HG03280 (cell line): ENCODE data around the gene SDK1.

Experiments used
- ATAC-seq: cut with Tn5 transposase; IDR thresholded peaks from one replicate; pipeline ENCODE4 v1.9.1; 2021; ENCODE audit warnings: mild to moderate bottlenecking, moderate library complexity; ENCODE audit not compliant: unreplicated experiment

Gene SDK1

DNA sequence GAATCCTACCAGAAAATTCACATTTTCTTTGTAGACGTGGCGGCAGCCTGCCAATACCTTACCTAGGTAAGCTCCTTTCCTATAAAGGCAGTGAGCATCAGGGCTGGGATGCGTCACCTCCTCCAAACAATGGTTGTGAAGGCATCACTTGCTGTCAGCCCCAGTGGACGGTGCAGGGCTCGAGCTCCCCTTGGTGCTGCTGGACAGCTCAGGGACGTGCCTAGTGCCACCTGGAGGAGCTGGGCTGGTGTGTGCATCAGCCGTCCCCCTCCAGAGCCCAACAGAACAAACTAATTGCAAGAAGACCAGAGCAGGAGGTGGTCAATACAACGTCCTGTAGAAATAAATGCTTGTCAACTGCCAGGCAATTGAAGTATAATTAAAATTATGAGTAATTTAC is 863.5 kb downstream of the SDK1 start:
- no peak for ATAC-seq

DNA sequence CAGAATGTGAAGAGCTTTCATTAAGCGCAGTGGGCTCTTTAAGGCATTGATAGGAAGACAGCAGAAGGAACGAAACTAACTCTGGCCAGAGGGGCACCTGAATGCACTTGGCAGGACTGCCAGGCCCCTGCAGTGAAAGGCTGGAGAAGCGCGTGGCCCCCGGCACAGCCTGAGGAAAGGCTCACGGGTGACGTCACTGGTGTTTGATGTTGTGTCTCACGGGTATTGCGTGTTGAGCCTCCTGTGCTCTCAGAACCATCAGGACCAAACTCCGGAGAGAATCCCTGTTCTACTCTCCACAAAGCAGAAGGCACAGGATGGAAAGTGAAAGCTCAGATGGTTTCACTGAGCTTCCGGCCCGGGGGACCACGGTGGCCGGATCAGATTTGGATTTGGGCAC is 865.3 kb downstream of the SDK1 start:
- no peak for ATAC-seq

DNA sequence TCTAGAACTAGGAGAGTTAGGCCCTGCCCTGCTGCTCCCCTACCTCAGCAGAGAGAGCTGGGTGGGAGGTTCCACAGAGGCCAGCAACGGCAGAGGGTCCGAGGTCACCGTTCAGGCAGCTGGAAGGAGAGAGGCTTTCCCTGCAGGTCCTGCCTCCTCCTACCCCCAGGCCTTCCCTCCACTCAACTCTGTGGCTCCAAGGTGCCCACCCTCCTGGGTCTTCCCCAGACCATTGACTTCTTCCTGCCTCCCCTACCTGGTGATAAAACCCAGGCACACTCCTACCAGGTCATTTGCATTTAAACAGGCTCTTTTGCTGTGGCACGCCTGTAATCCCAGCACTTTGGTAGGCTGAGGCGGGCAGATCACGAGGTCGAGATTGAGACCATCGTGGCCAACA is 865.8 kb downstream of the SDK1 start:
- no peak for ATAC-seq

DNA sequence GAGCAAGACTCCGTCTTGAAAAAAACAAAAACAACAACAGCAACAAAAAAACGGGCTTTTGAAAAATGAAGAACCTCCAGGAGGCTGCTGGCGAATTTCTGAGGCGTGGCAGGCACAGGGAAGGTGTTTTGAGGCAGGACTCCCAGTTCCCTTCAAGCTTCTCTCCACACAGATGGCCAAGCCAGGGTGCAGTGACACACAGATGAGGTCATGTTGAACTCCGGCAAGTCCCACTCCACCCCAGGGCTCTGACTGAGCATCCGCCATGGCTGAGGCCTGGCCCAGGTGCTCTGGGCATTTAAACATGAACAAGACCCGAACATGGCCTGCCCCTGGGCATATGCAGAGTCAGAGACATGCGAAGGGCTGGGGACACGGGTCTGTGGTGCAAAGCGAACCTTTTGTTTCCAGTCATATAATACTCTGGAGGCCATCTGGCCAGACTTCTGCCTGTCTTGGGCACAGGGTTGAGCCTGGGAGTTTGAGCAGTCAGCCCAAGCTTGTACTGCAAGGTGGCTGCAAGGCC is 866.4 kb downstream of the SDK1 start:
- ATAC-seq: no peak

DNA sequence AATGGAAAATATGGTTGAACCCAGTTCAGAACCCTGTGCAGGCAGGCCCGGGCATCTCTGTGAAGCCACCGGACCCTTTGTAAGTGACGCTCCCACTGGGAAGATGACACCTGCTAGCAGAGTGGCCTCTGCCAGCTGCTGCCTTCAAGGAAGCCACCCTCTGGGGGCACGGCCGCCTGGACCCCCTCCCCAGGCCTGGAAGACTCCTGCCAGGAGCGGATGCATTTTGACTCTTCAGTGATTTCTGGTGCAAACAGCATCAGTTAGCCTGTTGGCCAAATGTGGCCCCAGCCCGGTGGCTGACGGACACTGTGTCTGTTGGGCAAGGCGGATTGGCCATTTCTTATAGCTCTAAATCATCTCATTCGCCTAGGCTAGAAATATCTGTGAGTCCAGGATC is 867.0 kb downstream of the SDK1 start:
- ATAC-seq: no peak

DNA sequence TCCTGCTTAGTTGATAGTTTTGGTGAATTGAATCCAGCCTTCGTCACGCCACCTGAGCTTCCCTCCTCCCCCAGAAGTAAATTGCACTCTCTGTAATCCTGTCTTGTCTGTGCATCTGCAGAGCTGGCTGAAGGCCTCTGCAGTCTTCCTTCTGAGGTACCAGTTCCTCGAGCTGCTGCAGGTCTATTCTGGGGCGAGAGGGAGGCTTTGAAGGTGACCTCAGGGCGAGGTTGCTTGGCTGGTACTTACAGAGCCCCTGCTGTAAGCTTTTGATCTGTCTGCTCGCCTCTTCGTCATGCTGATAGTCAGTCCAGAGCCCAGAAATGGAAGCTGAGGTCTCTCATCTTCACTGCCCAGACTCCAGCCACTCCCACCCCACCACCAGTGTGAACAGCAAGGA is 867.5 kb downstream of the SDK1 start:
- ATAC-seq: no peak

DNA sequence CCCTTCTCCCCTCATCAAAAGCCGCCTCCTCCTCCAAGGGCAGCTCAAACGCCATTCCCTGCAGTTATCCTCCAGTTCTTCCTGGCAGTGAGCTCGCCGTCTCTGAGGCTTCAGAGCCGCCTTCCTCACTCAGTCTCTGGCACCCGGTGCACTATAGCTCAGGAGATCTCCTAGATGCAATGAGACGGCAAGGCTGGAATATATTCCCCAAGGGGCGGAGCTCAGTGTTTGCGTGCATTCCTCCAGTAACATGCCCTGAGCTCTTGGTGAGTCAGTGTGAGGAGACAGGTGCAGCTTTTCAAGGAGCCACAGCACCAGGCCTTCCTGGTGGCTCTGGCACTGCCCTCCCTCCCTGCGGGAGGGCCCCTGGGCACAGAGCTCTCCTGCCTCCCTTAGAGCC is 868.4 kb downstream of the SDK1 start:
- no peak for ATAC-seq

DNA sequence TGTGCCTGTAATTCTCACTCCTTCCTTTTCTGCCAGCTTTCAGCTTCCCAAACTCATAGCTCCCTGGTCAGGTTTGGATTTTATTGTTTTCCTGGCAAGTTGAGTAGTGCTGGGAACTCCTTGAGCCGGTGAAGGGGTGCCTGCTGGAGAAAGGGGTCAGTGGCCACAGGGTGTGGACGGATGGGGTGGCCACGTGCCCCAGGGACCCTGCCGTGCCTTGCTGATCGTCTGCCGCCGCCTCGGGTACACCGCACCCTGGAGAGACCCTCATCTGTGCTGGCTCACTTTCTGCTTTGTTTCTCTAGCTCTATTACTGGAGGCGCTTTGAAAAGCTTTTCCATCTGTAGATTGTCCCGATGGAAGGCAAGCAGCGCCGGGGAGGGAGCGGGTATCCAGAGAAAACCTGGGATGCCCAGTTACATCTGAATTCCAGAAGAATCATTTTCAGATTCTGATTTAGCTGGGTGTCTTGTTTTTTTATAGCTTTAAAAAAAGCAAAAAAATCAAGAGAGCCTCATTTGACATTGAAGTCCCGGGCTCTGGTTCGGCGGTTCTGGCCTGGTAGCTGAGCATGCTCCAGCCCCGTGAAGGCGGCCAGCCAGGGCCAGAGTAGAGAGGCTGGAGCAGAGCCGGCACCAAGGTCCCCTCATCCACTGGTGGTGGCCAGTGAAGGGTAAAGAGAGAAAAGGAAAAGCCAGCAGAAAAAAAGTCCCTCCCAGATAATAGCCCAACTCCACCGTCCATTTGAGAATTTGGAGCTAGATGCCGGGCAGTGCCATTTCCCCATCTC is 870.1 kb downstream of the SDK1 start:
- no peak for ATAC-seq

DNA sequence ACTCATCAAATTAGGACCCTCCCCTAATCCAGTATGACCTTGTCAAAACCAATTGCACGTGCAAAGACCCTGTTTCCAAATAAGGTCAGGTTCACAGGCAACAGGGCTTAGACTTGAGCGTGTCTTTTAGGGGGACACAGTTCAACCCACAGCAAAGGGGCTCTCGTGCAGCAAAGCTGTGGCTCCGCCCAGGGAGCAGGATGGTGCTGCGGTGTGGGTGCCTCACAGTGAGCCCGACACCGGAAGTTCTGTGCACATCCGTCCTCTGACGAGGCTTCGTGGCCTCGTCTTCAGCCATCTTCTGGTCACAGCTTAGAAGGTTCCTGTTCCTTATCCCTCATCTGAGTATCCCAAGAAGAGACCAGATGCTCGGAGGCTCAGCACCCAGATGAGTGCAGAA is 871.8 kb downstream of the SDK1 start:
- no peak for ATAC-seq

DNA sequence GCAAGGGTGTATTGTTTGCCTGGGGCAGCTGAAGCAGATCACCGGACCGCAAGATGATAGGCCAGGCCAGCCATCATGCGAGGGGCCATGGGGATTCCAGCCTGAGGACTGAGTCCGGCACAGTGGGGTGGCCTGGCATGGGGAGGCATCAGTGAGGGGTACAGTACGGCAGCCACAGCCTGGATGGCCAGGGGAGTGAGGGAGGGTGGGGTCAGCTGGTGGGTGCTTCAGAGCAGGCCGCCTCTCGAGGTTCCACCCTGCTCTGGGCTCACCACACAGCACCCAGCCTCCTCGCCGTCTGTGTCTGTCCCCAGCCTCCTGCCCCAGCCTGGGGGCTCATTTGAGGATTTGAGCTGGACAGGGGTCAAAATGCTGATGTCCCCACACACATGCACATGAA is 872.6 kb downstream of the SDK1 start:
- no peak for ATAC-seq

DNA sequence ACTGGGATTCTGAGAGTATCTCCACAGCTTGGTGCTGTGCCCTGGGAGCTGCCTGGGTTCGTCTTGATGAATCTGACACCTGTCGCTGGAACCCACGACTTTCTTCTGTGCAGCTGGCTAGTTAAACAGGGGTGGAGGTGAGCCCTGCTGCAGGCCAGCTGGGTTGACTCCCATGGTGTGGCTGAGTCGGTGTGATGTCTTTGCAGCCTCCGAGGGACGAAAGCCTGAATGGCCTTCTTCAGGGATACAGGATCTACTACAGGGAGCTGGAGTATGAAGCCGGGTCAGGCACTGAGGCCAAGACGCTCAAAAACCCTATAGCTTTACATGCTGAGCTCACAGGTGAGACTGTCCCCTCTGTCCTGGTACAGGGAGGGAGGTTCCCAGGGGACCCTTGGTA is 873.0 kb downstream of the SDK1 start:
- no peak for ATAC-seq

DNA sequence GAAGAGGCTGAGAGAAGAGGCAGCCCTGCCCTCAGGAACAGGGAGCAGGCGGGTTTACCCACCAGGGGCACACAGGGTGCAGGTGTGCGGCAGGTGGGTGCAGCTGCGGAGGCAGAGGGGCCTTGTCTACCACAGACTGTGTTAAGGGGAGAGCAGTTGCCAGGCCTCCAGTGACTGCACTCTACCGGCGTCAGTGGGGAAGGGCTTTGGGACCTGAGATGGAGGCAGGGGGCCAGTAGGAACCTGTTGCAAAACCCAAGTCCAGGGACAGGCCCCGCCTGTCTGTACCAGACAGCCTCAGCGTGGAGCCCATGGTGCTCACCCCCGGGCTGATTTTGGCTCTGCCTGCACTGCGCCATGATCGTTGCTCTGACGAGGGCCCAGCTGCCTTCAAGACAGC is 873.4 kb downstream of the SDK1 start:
- no peak for ATAC-seq

DNA sequence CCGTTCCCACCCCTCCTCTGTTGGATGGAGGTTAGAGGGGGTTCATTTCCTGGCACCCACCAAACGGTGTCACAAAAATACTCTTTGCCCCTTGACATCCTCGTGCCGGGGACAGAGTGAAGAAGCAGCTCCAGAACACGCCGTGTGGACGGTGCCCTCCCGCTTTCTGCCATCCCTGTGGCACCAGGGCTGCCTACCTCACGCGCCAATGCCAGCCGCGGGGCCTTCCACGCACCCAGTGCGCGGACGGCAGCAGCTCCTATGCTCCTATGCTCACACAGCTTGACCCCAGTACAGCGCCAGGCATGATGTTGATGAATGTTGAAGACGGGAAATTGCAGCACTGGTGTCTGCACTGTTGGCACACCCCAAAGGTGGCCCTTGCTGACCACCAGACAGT is 873.8 kb downstream of the SDK1 start:
- ATAC-seq: no peak

DNA sequence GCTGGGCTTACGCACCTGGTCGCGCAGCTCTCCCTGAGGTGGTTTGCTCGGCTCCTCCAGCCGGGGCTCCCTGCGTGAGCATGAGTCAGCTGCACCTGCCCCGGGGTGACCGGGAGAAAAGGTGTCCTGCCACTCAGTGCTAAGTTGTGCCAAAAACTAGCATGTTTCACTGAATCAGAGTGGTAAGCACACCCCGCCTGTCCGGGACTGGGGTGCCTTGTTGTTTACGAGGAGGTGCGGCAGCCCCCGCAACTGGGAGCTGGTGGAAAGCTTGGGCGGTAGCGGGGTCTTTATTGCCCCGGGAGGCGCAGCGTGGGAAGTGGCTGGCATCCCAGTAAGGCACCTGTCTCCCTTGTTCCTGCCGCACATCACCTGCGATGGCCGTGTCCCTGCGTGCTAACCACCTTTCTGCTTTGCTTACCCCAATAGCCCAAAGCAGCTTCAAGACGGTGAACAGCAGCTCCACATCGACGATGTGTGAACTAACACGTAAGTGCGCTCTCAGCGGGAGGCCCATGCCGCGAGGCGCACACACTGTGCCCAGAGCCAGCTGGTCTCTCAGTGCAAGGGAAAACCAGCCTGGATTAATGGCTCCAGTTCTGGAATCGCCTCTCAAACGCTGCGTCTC is 874.4 kb downstream of the SDK1 start:
- ATAC-seq: no peak

DNA sequence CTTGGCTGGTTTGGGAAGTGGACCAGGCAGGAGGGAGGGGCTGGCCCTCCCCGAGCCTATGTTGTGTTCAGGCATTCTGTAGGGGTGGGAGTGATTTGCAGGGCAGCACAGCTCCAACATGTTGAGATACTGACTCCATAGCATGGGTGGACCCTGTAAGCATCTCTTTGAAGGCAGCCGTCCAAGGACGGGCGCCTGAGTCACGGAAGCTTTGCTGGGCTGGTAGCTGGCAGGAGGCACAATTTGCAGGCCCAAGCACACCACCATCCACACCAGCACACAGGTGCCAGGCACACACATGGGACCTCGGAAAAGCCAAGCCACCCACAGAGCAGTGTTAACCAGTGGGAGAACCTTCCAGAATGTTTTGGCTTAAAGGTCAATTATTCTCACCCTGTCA is 875.9 kb downstream of the SDK1 start:
- no peak for ATAC-seq

DNA sequence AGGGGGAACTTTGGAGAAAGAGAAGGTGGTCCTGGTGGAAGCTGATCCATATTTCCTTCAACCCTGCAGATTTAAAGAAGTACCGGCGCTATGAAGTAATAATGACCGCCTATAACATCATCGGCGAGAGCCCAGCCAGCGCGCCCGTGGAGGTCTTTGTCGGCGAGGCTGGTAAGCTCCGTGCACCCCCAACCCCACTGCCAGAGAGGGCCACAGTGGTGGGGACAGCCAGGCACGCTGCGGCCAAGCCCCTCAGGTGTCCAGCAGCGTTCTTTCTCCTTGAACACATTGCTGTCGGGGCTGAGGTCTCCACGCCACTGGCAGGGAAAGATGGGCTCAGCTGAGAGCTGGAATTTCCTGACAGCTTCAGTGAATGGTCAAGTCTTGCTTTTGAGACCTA is 877.4 kb downstream of the SDK1 start:
- ATAC-seq: no peak

DNA sequence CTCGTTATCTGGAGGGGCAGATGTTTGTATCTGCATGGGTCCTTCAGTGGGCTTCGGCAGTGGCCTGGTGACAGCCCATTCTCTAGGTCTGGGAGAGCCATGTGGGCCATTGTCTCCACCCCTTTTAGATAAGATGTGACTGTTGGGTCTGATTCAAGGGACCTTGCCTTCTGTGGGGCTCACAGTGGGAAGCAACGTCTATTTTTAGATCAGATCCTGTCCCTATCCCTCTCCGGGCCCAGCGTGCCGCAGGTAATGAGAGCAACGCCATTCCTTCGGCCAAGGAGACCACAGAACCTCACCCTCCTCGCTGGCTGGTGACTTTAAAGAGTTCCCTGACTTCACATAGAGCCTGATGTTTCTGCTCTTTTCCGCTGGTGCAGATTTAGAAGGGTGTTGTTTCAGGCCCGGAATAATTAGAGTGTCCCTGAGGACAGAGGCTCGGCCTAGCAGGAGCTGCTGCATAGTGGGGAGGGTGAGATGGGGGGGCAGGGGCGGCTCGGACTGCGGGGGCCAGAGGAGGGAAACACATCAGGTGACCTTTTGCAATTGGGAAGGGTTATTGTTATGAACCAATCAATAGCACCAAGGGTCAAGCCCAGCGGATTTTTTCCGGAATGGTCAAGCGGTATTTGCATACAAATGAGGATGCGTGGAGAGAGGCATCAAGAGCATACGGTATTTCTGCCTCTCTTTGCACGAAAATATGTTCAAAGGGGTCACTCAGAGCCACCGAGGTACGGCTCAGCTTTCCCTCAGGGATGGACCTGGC is 878.0 kb downstream of the SDK1 start:
- ATAC-seq: no peak

DNA sequence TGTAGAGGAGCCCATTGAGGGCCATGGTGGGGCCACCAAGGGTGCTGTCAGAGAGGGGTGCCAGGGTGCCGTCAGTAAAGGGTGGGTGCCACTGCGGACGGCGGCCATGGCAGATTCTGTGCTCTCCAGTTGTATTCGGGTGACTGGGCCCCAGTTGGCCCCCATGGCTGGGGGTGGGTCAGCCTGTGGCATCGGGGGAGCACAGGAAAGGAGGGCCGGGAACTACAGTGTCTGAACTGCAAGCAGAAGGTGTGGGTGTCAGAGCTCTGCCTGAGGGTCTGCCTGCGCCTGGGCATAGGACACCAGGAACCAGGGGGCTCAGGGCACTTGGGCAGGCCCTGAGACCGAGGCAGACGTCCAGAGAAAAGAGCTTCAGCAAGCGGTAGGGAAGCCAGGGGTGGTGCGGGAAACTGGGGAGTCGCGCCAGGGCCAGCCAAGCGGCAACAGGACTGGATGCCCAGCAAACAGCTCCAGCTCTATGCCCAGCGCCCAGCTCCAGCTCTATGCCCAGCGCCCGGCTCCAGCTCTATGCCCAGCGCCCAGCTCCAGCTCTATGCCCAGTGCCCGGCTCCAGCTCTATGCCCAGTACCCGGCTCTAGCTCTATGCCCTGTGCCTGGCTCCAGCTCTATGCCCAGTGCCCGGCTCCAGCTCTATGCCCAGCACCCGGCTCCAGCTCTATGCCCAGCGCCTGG is 878.8 kb downstream of the SDK1 start:
- no peak for ATAC-seq

DNA sequence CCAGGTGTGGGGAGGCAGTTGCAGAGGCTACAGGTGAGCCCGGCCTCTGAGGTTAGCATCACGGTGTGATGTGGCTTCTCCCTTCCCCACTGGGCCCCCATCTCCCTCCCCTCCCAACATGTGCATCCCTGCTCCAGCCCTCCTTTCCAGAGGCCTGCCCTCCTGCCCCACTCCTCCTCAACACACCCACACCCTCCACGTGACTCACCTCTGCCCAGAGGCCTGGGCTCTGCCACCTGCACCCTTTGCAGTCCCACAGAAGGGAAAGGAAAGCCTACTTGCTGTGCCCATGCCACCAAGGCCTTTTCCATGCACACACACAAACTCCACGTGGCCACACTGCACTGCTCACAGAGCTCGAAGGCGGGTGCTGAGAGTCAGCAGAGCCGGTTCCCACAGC is 880.4 kb downstream of the SDK1 start:
- ATAC-seq: no peak

DNA sequence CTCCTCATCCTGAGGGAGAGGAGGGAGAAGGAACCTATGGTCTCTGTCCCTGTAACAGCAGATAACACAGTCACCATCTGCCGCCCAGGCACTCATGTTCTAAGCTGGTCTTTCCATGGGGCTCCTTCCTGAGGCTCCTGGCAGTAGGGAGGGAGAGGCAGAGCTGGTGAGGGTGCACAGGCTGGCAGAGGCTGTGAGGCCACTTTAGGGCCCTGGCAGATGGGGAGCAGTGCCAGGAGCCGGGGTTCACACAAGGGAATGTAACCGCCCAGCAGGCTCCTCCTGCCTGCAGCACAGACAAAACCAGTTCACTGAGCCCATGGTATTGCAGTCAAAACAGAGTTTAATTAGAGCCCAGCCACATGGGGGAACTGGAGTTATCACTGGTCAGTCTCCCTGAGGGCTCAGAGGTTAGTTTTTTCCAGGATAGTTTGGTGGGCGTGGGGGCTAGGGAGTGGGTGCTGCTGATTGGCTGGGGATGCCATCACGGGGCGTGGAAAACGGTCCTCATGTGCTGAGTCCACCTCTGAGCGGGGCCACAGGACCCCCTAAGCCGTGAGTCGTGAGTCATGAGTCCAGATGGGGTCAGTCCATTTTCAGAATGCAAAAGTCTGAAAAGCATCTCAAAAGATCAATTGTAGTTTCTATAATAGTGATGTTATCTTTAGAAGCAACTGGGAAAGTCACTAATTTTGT is 881.7 kb downstream of the SDK1 start:
- no peak for ATAC-seq

DNA sequence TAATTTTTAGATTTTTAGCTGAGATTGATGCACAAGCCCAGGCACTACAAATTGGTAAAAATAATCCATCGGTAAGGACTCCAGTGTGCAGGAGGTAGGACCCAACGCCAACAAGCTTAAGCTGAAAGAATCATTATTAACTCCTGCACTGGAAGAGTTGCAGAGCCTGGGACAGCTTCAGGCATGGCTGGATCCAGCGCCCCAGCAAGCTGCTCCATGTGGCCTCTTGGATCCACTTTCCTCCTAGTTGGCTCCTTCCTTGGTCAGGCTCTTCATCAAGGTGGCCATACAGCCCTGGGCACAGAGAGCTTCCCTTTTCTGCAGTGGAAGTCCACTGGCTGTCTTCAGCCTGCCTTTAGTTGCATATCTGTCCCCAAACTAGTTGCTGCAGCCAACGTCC is 883.6 kb downstream of the SDK1 start:
- no peak for ATAC-seq
